Measurements from ENCODE around the gene USP31.

The USP31 gene

DNA sequence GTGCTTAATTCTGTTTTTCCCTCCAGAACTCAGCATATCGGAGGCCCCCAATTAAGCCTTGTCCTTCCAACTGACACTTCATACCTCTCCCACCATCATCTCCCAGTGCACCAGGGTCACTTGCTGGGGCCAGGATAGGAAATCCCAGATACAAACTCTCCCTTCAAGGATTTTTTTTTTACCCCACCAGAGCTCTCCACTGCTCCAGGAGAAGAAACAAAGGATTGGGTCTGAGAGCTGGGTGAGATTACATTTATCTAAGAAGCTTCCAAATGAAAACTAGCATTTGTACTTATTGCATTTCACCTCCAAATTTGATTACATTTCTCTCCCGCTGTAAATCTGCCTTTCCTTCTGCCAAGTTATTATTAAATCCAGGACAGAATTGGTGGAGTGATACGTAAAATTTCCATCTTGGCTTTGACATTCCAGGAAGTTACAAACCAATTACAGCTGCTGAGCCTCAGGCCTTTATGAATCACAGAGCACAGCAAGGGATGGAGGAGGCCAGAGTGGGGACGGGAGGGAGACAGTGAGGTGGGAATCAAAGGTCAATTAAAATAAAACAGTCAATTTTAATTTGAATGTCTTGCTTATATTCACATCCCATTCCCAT, 123.5 kb downstream of the USP31 start:
- H3K4me3 ChIP-seq (ENCODE audit: control insufficient read depth, low read depth, low read length): no peak overlapping the region
- no peak for TF ChIP-seq CTCF (conservative IDR thresholded peaks at IDR 0.05; ENCODE audit: control insufficient read depth, insufficient read depth, low read depth, low read length)
- peak; percentile 15 for DNase-seq (ENCODE audit: low read depth)

GRCh38 chr16:23024044-23024443, 125.2 kb downstream of the USP31 start:
- H3K4me3 ChIP-seq (ENCODE audit: control insufficient read depth, low read depth, low read length): no peak overlapping the region
- TF ChIP-seq CTCF (conservative IDR thresholded peaks at IDR 0.05; ENCODE audit: control insufficient read depth, insufficient read depth, low read depth, low read length): no peak
- no peak for DNase-seq (ENCODE audit: low read depth)

DNA sequence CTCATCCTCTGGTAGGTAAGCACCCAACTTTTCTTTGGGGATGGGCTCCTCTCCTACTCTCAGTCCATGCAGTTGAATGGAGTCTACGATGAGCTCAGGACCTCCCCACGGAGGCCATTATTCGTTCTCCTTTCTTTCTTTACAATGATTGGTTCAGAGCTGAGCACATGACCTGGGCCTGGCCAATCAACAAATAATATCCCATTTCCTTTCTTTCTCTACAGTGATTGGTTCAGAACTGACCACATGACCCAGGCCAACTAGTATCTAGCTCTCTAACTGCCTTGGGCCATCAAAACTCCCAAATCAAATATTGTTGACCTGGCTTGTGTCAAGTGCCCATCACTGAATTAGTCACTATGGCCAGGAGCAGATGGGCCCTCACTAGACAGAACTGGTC, 129.2 kb downstream of the USP31 start:
- DNase-seq (ENCODE audit: low read depth): no peak
- no peak for TF ChIP-seq CTCF (conservative IDR thresholded peaks at IDR 0.05; ENCODE audit: control insufficient read depth, insufficient read depth, low read depth, low read length)
- H3K4me3 ChIP-seq (ENCODE audit: control insufficient read depth, low read depth, low read length): no peak overlapping the region

- no peak for DNase-seq (ENCODE audit: low read depth)
- no peak for TF ChIP-seq CTCF (conservative IDR thresholded peaks at IDR 0.05; ENCODE audit: control insufficient read depth, insufficient read depth, low read depth, low read length)
- H3K4me3 ChIP-seq (ENCODE audit: control insufficient read depth, low read depth, low read length): no peak overlapping the region
Measured at GRCh38 chr16:23016368-23016767, 132.9 kb downstream of the USP31 start.

GRCh38 chr16:23015580-23015979, 133.7 kb downstream of the USP31 start:
- DNase-seq (ENCODE audit: low read depth): no peak
- H3K4me3 ChIP-seq (ENCODE audit: control insufficient read depth, low read depth, low read length): no peak overlapping the region
- no peak for TF ChIP-seq CTCF (conservative IDR thresholded peaks at IDR 0.05; ENCODE audit: control insufficient read depth, insufficient read depth, low read depth, low read length)

- no peak for TF ChIP-seq CTCF (conservative IDR thresholded peaks at IDR 0.05; ENCODE audit: control insufficient read depth, insufficient read depth, low read depth, low read length)
Measured at GRCh38 chr16:23014592-23014991, 134.7 kb downstream of the USP31 start.

More at GRCh38 chr16:23014592-23014991, 134.7 kb downstream of the USP31 start:
- H3K4me3 ChIP-seq (ENCODE audit: control insufficient read depth, low read depth, low read length): no peak overlapping the region
- no peak for DNase-seq (ENCODE audit: low read depth)

Measured in fibroblast of mammary gland (primary cell).